Kidney (tissue), 14 donors: Measurements from ENCODE around the gene TGM6. TPM values are rescaled to one million over a fixed set of nuclear protein-coding genes. Genes with fewer than 3 reads are reported as not detected.

ENCODE experiments used
- DNase-seq, 5 donors: peaks; one replicate each; pipeline ENCODE4 v3.0.0-alpha.2; 2013 to 2020
- FAIRE-seq: peaks from 2 replicates; lab custom pipeline; 2012; peaks lifted over from hg19 to GRCh38; lab: Jason Lieb, UNC
- H3K27ac ChIP-seq, 2 donors: one replicate each; pipeline ENCODE4 v1.7.0; 2013; ENCODE audit warnings: low read depth in 2 of 2, low read length in 2 of 2, inconsistent platforms in 1 of 2
- H3K27me3 ChIP-seq: one replicate; pipeline ENCODE4 v1.7.1; 2013; ENCODE audit warnings: low read length, inconsistent platforms; ENCODE audit not compliant: control insufficient read depth, insufficient read depth
- H3K36me3 ChIP-seq, 3 donors: one replicate each; pipeline versions ENCODE4 v1.7.0 to v1.7.1; 2013; ENCODE audit warnings: low read length in 3 of 3, control low read depth in 1 of 3, inconsistent platforms in 1 of 3; ENCODE audit not compliant: insufficient read depth in 3 of 3, control insufficient read depth in 2 of 3
- H3K4me1 ChIP-seq, 3 donors: one replicate each; pipeline versions ENCODE4 v1.7.0 to v1.7.1; 2013; ENCODE audit warnings: low read length in 3 of 3, inconsistent platforms in 1 of 3, low read depth in 1 of 3; ENCODE audit not compliant: control insufficient read depth in 2 of 3, insufficient read depth in 2 of 3
- H3K4me3 ChIP-seq, 3 donors: one replicate each; pipeline versions ENCODE4 v1.7.0 to v1.8.1; 2013; ENCODE audit warnings: low read length in 3 of 3, control low read depth in 1 of 3, inconsistent platforms in 1 of 3
- H3K9ac ChIP-seq, 3 donors: one replicate each; pipeline versions ENCODE4 v1.7.0 to v1.7.1; 2013; ENCODE audit warnings: low read length in 3 of 3, control low read depth in 1 of 3, inconsistent platforms in 1 of 3
- H3K9me3 ChIP-seq, 3 donors: one replicate each; pipeline versions ENCODE4 v1.7.0 to v1.7.1; 2013; ENCODE audit warnings: low read length in 3 of 3, control low read depth in 1 of 3, inconsistent platforms in 1 of 3; ENCODE audit not compliant: control insufficient read depth in 2 of 3, insufficient read depth in 1 of 3
- CTCF ChIP-seq: IDR thresholded peaks from 3 replicates; pipeline ENCODE4 v1.5.1; 2012; ENCODE audit warnings: mild to moderate bottlenecking, moderate library complexity, borderline replicate concordance; ENCODE audit not compliant: insufficient read depth; ENCODE audit errors: extremely low read depth
- intact Hi-C: fragments of 100-400 bp; cut with DNase I; formaldehyde crosslinking; loops from one replicate; pipeline ENCODE4 v1.11.1; 2022
- polyA plus RNA-seq: library from polyadenylated mRNA; stranded (reverse); fragments of 350-450 nt; fragmentation: Illumina TruSeq; extraction: RNeasy Lipid Tissue Mini Kit (QIAGEN cat#74804); gene quantifications from one replicate; pipeline ENCODE4 v1.2.3, GENCODE V29; 2014; ENCODE audit warnings: low read depth, low replicate concordance; ENCODE audit not compliant: insufficient read depth
- total RNA-seq: library from RNA; stranded (reverse); fragmentation: NEBNext Ultra II Directional; extraction: Animal tissue kit (Norgen Biotek cat#: 25700); gene quantifications from one replicate; pipeline ENCODE4 v1.2.1, GENCODE V29; 2021
- donor health status: control.
- donor health status: control.
- donor health status: control.
- donor health status: control.
- donor health status: control.
- donor health status: DM: yes; HTN: yes; CAD: no.
- donor health status: Normal renal cell carcinoma (clear cell type).

TGM6 gene
- total and polyA plus RNA-seq, 2 donors from 2014 or later: not detected

- intact Hi-C loops: no loop called here
- Histone ChIP-seq H3K4me1 (no peaks in the 10 kb centered on the region), H3K27ac (no peak overlapping the region), H3K9me3 (peaks cover 0 to 6% (median 0%) of the 10 kb centered on the region in 3 donors), H3K4me3 (no peak overlapping the region), H3K36me3 (peaks cover 2 to 34% (median 24%) of the 10 kb centered on the region in 3 donors), H3K27me3 (no peaks in the 10 kb centered on the region), H3K9ac (no peak overlapping the region)
- DNase-seq (no peak), FAIRE-seq (no peak)
- no peak for TF ChIP-seq CTCF
Measured at GRCh38 chr20:2480381-2480780, 99.7 kb downstream of the TGM6 start.

Other genes starting within 250 kb of the TGM6 start
- 0.13 TPM for gene TGM3, start 84.9 kb upstream of the TGM6 start, total RNA-seq
- gene TGM3, start 84.9 kb upstream of the TGM6 start, polyA plus RNA-seq: not detected
- gene SNRPB, start 89.9 kb downstream of the TGM6 start, total RNA-seq: 118 TPM
- gene SNRPB, start 89.9 kb downstream of the TGM6 start, polyA plus RNA-seq: 144 TPM
- gene ZNF343, start 128.0 kb downstream of the TGM6 start, total RNA-seq: 12.1 TPM
- 7.9 TPM for gene ZNF343, start 128.0 kb downstream of the TGM6 start, polyA plus RNA-seq
- not detected for gene TMC2, start 155.7 kb downstream of the TGM6 start, total RNA-seq
- not detected for gene TMC2, start 155.7 kb downstream of the TGM6 start, polyA plus RNA-seq